ENCODE data around the gene FAAP20.

DNA sequence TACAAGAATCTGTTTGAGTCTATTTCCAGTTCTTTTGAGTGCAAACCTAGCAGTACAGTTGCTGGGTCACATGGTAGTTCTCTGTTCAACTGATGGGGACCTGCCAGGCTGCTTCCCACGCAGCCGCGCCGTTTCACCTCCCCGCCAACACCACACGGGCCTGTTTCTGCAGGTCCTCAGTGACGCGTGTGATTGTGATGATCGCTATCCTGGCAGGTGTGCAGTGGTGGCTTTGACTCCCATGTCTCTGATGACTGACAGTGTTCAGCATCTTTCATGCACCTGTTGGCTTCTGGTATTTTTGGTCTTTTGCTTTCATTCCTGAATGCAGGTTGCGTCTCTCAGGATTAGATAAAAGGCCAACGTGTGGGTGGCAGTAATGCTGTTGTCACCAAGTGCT, 41.6 kb downstream of the FAAP20 start:
- TF ChIP-seq, protein P1, sequence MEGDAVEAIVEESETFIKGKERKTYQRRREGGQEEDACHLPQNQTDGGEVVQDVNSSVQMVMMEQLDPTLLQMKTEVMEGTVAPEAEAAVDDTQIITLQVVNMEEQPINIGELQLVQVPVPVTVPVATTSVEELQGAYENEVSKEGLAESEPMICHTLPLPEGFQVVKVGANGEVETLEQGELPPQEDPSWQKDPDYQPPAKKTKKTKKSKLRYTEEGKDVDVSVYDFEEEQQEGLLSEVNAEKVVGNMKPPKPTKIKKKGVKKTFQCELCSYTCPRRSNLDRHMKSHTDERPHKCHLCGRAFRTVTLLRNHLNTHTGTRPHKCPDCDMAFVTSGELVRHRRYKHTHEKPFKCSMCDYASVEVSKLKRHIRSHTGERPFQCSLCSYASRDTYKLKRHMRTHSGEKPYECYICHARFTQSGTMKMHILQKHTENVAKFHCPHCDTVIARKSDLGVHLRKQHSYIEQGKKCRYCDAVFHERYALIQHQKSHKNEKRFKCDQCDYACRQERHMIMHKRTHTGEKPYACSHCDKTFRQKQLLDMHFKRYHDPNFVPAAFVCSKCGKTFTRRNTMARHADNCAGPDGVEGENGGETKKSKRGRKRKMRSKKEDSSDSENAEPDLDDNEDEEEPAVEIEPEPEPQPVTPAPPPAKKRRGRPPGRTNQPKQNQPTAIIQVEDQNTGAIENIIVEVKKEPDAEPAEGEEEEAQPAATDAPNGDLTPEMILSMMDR (IDR thresholded peaks at IDR 0.05; ENCODE audit: low read length), result no peak
- no peak for TF ChIP-seq EZH2 (IDR thresholded peaks at IDR 0.05; ENCODE audit: borderline replicate concordance, low read length)

All from OCI-LY1 (cell line).